Activated CD8-positive, alpha-beta T cell treated with anti-CD3 and anti-CD28 coated beads, Interleukin-2, amount 10 ng/mL, durations not matched to agents 7 days and 5 days (primary cell): ENCODE data around the gene PPFIBP2. TPM values are rescaled to one million over a fixed set of nuclear protein-coding genes. Genes with fewer than 3 reads are reported as not detected.
"Not testable (repeated sequence)": the region's sequence is repeated elsewhere in the genome, so short reads cannot be mapped to it uniquely, and the experiment has no call there.

Experiments used
- ATAC-seq: fragments of 150-1000 bp; cut with Tn5 transposase; one replicate; pipeline ENCODE4 v1.10.0; 2021; ENCODE audit warnings: moderate library complexity
- CTCF ChIA-PET: fragments of 350-600 bp; sonication (Branson Sonifier 250); formaldehyde crosslinking; loops from one replicate; lab custom pipeline; 2021; ENCODE audit warnings: antibody characterized with exemption; lab: Charles Lee
- POLR2A ChIA-PET: fragments of 350-600 bp; sonication (Branson Sonifier 250); formaldehyde crosslinking; loops from one replicate; lab custom pipeline; 2021; ENCODE audit warnings: antibody characterized with exemption; lab: Charles Lee
- DNase-seq: peaks from one replicate; pipeline ENCODE4 v3.0.0-alpha.2; 2020
- H3K27ac Mint-ChIP-seq: one replicate; pipeline ENCODE4 v1.8.0; 2021; ENCODE audit warnings: mild to moderate bottlenecking, mixed read lengths
- H3K27me3 Mint-ChIP-seq: one replicate; pipeline ENCODE4 v1.8.0; 2021; ENCODE audit warnings: low read depth, mixed read lengths
- H3K36me3 Mint-ChIP-seq: one replicate; pipeline ENCODE4 v1.8.0; 2021; ENCODE audit warnings: low read depth, mixed read lengths
- H3K4me1 Mint-ChIP-seq: one replicate; pipeline ENCODE4 v1.8.0; 2021; ENCODE audit warnings: low read depth, mixed read lengths
- H3K4me3 Mint-ChIP-seq: one replicate; pipeline ENCODE4 v1.8.0; 2021; ENCODE audit warnings: mild to moderate bottlenecking, mixed read lengths
- H3K9me3 Mint-ChIP-seq: one replicate; pipeline ENCODE4 v1.8.0; 2022; ENCODE audit warnings: mixed read lengths; ENCODE audit not compliant: insufficient read depth
- total RNA-seq, 2 experiments: library from RNA; stranded (reverse); gene quantifications; one replicate each; pipeline ENCODE4 v1.2.3, GENCODE V29; 2021

The PPFIBP2 gene
- total RNA-seq, 2 experiments from 2014 or later, result 11.2 to 12.1 TPM

DNA sequence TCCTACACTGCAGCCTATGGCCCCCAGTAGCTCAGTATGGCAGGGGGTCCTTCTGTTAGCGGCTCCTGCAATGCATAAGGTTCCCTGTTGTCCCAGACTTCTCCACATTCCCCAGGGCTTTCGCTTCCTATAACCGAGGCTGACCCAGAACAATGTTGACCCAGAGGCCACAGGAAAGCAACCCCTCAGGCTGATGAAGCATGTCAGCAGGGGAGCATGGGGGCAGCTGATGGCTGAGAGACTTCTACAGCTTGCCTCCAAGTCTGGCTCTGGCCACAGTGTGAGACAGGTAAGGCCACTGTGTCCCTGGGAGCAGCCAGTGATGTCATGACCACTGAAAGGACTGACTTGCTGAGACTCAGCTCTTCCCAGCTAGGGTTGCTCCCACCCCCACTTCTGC, 12.5 kb upstream of the PPFIBP2 start:
- H3K27ac Mint-ChIP-seq, result no peak overlapping the region
- ChIA-PET CTCF (no interaction called here), POLR2A (no interaction called here)
- H3K27me3 Mint-ChIP-seq, result peaks cover 3% of the 10 kb centered on the region
- H3K4me3 Mint-ChIP-seq, result no peak overlapping the region
- H3K9me3 Mint-ChIP-seq, result no peaks in the 10 kb centered on the region
- ATAC-seq (no peak), DNase-seq (no peak)
- peaks cover 2% of the 10 kb centered on the region for H3K4me1 Mint-ChIP-seq
- no peaks in the 10 kb centered on the region for H3K36me3 Mint-ChIP-seq

DNA sequence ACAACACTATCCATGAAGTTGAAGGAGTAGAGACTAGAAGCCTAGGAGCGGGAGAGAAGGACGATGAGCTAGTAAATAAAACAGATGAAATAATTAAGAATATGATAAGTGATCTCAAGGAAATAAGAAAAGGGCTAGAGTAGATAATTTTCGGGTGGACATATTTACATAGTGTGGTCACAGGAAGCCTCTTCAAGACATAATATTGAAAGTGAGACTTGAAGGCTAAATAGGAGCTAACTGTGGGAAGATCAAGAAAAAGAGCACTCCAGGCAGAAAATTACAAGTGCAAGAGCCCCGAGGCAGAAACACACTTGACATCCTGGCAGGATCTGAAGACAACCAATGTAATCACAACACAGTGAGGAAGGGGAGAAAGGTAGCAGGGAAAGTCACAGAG, 11.9 kb upstream of the PPFIBP2 start:
- POLR2A ChIA-PET, result no interaction called here
- ATAC-seq, result no peak
- H3K9me3 Mint-ChIP-seq, result no peaks in the 10 kb centered on the region
- no peak for DNase-seq
- CTCF ChIA-PET, result no interaction called here
- H3K27ac Mint-ChIP-seq, result no peak overlapping the region
- H3K4me1 Mint-ChIP-seq, result no peaks in the 10 kb centered on the region
- no peaks in the 10 kb centered on the region for H3K36me3 Mint-ChIP-seq
- H3K27me3 Mint-ChIP-seq, result peaks cover 6% of the 10 kb centered on the region
- H3K4me3 Mint-ChIP-seq, result no peak overlapping the region

DNA sequence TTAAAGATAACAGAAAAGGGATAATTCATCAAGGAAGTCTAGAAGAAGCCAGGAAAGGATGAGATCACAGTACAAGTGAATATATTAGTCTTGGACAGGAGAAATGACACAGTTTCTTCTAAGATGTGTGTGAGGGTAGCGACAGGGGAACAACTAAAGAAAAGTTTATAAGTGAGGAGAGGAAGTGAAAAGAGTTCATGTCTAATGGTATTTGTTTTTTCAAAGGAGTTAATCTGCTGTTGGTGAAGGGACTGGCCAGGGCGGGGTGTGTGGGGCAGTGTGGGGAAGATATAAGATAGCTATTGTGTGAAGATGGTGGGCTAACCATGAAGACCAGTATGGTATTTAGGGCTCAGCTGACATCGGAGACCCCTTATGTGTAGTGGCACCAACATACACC, 7.6 kb upstream of the PPFIBP2 start:
- H3K4me3 Mint-ChIP-seq, result no peak overlapping the region
- H3K27ac Mint-ChIP-seq, result no peak overlapping the region
- H3K36me3 Mint-ChIP-seq, result no peaks in the 10 kb centered on the region
- H3K9me3 Mint-ChIP-seq, result no peaks in the 10 kb centered on the region
- CTCF ChIA-PET, result no interaction called here
- DNase-seq, result no peak
- peaks cover 2% of the 10 kb centered on the region for H3K4me1 Mint-ChIP-seq
- peaks cover 4% of the 10 kb centered on the region for H3K27me3 Mint-ChIP-seq
- no peak for ATAC-seq
- POLR2A ChIA-PET, result no interaction called here

DNA sequence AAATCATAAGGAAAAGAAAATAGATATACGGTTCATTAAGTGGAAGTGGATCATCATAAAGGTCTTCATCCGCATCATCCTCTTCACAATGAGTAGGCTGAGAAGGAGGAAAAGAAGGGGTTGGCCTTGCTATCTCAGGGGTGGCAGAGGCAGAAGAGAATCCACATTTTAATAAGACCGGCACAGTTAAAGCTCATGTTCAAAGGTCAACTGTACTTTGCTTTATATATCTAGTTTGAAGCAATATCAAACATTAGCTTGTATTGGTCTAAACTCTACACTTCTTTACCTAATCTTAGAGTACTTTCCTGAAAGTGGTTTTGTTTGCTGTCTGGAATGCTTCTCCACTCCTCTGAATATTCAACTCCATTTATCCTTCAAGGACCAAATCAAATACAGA, 5.7 kb upstream of the PPFIBP2 start:
- Mint-ChIP-seq H3K9me3 (no peaks in the 10 kb centered on the region), H3K36me3 (no peaks in the 10 kb centered on the region), H3K27me3 (peaks cover 4% of the 10 kb centered on the region), H3K4me1 (peaks cover 19% of the 10 kb centered on the region), H3K27ac (no peak overlapping the region), H3K4me3 (no peak overlapping the region)
- no peak for DNase-seq
- ChIA-PET CTCF (interaction anchor here (1.6 kb wide), 1 partner anchor 158 kb away, joined by 6 read pairs; no protein-coding TSS in a partner anchor), POLR2A (no interaction called here)
- ATAC-seq, result no peak

DNA sequence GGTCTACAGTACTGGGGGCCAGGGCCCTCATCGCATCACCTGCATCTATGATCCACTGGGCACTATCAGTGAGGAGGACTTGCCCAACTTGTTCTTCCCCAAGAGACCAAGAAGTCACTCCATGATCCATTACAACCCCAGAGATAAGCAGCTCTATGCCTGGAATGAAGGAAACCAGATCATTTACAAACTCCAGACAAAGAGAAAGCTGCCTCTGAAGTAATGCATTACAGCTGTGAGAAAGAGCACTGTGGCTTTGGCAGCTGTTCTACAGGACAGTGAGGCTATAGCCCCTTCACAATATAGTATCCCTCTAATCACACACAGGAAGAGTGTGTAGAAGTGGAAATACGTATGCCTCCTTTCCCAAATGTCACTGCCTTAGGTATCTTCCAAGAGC, 3.8 kb upstream of the PPFIBP2 start:
- no peak for ATAC-seq
- peaks cover 9% of the 10 kb centered on the region for H3K27me3 Mint-ChIP-seq
- POLR2A ChIA-PET, result interaction anchor here (0.6 kb wide), 1 partner anchor 77 kb away, joined by 3 read pairs; no protein-coding TSS in a partner anchor
- peaks cover 29% of the 10 kb centered on the region for H3K4me1 Mint-ChIP-seq
- DNase-seq, result no peak
- no peaks in the 10 kb centered on the region for H3K36me3 Mint-ChIP-seq
- CTCF ChIA-PET, result interaction anchor here (2.0 kb wide), 1 partner anchor 185 kb away, joined by 6 read pairs; no protein-coding TSS in a partner anchor
- no peak overlapping the region for H3K27ac Mint-ChIP-seq
- no peak overlapping the region for H3K4me3 Mint-ChIP-seq
- H3K9me3 Mint-ChIP-seq, result no peaks in the 10 kb centered on the region

DNA sequence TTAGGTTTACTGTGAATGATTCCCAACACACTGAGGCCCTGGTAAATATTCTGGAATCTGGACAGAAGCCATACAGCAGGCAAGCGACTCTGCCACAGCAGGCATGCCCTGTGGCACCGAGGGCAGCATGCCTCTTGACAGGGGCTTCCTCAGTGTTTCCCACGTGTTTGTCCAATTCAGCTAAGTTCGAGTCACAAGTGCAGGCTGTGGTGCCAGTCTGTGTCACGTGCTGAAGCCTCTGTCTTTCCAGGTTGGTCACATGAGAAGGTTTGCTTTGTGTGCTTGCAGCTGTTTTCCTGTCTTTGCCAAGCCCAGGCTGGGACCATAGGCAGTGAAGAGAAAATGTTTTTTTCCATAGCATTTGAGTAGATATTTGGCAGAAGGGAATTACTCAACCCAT, 2.4 kb upstream of the PPFIBP2 start:
- no peaks in the 10 kb centered on the region for H3K9me3 Mint-ChIP-seq
- H3K4me1 Mint-ChIP-seq, result peaks cover 40% of the 10 kb centered on the region
- no peak overlapping the region for H3K27ac Mint-ChIP-seq
- ChIA-PET POLR2A (no interaction called here), CTCF (interaction anchor here (0.6 to 3.1 kb wide), 9 partner anchors 10 to 413 kb away, joined by 3 to 27 read pairs (median 7); no protein-coding TSS in a partner anchor)
- ATAC-seq (no peak), DNase-seq (no peak)
- H3K27me3 Mint-ChIP-seq, result peaks cover 20% of the 10 kb centered on the region
- no peaks in the 10 kb centered on the region for H3K36me3 Mint-ChIP-seq
- H3K4me3 Mint-ChIP-seq, result no peak overlapping the region

DNA sequence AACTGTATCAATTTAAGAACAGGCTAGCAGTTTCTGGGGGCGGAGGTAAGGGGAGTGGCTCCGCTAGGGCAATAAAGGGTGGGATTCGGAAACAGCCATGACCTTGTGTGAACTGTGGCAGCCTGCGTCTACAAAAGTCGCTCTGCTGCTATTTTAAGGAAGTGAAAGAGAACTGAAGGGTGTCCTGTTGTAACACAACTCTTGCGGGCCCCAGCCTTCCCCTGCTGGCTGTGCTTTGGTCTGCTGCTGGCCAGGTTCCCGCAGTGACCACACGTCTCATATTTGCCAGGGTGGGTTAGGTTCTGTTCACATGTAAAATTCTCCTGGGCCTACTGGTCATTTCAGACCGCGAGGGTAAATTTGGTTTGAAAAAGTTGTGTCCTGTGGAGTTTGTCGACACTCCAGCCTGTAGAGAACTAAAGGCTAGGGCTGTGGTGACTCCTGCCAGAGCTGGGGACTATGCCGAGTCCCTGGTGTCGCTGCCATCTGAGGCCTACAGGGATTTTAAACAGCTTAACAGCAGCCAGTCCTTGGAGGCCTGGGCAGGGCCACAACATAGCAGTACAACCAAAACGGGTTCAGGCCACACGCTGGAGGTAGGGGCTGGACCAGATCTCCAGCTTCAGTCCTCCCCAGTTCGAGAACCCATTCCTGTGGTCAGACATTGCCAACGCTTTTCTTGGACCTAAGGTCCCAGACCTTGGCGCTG, 1.1 kb upstream of the PPFIBP2 start:
- ChIA-PET CTCF (interaction anchor here (0.5 to 3.1 kb wide), 24 partner anchors 8 to 766 kb away, joined by 3 to 27 read pairs (median 5); partner anchors contain the start of gene EIF3F), POLR2A (interaction anchor here (1.0 kb wide), 1 partner anchor 154 kb away, joined by 3 read pairs; no protein-coding TSS in a partner anchor)
- Mint-ChIP-seq H3K9me3 (no peaks in the 10 kb centered on the region), H3K27me3 (peaks cover 19% of the 10 kb centered on the region), H3K4me1 (peaks cover 46% of the 10 kb centered on the region), H3K36me3 (no peaks in the 10 kb centered on the region), H3K4me3 (peak overlapping the region; percentile 84), H3K27ac (peak overlapping the region; percentile 80)
- DNase-seq (peak; percentile 38), ATAC-seq (peak; percentile 19)

DNA sequence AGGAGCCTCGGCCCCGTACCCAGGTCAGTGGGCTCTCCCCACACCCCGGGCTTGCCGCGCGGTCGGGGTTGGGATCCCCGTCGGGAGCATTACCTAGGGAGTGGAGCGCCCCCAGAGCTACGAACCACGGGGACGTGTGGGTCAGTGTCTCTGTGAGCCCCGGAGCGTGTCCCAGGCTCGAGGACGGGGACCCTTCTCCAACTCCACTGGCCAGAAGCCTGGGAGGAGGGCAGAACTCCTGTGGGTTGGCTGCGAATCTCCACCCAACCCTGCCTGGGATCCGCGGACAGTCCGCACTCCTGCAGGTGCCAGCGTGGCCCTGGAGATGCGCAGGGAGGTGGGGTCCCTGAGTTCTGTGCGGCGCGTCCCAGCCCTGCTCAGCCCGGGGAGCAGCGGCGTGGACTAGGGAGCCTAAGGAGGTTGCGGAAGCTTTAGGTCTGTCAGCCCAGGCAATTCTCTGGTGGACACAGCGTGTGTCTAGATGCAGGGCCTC, 346 bp downstream of the PPFIBP2 start:
- CTCF ChIA-PET, result interaction anchor here (0.6 to 3.1 kb wide), 18 partner anchors 7 to 473 kb away, joined by 3 to 27 read pairs (median 4); partner anchors contain the start of gene EIF3F
- DNase-seq, result no peak
- H3K27ac Mint-ChIP-seq, result no peak overlapping the region
- ATAC-seq, result peak; percentile 22
- H3K36me3 Mint-ChIP-seq, result no peaks in the 10 kb centered on the region
- H3K4me3 Mint-ChIP-seq, result peak overlapping the region; percentile 84
- peaks cover 19% of the 10 kb centered on the region for H3K27me3 Mint-ChIP-seq
- H3K4me1 Mint-ChIP-seq, result peaks cover 46% of the 10 kb centered on the region
- no peaks in the 10 kb centered on the region for H3K9me3 Mint-ChIP-seq
- POLR2A ChIA-PET, result interaction anchor here (1.0 kb wide), 1 partner anchor 153 kb away, joined by 3 read pairs; no protein-coding TSS in a partner anchor

DNA sequence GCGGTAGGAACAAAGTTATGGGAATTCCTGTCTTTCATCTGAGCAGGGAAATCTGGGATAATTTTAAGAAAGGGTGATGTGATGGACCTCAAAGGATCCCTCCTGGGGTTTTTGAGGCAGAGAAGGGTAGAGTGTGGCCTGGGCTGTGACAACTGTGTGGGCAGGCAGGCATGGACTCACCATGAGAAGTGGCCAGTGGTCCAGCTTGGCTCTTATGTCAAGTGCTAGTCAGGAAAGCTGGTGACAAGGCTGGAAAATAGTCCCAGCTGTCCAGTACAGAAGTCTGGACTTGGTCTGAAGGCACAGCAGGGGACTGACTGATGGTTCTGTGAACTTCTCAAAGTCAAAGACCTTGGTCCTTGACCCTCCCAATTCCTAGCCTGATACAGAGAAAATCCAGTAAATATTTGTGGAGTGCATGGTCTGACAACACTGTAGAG, 1.7 kb downstream of the PPFIBP2 start:
- ChIA-PET POLR2A (no interaction called here), CTCF (interaction anchor here (0.9 to 2.1 kb wide), 2 partner anchors 9 to 150 kb away, joined by 3 to 7 read pairs; no protein-coding TSS in a partner anchor)
- DNase-seq, result no peak
- no peak overlapping the region for H3K27ac Mint-ChIP-seq
- peaks cover 19% of the 10 kb centered on the region for H3K27me3 Mint-ChIP-seq
- no peak for ATAC-seq
- H3K4me3 Mint-ChIP-seq, result peak overlapping the region; percentile 13
- H3K9me3 Mint-ChIP-seq, result no peaks in the 10 kb centered on the region
- no peaks in the 10 kb centered on the region for H3K36me3 Mint-ChIP-seq
- peaks cover 46% of the 10 kb centered on the region for H3K4me1 Mint-ChIP-seq

DNA sequence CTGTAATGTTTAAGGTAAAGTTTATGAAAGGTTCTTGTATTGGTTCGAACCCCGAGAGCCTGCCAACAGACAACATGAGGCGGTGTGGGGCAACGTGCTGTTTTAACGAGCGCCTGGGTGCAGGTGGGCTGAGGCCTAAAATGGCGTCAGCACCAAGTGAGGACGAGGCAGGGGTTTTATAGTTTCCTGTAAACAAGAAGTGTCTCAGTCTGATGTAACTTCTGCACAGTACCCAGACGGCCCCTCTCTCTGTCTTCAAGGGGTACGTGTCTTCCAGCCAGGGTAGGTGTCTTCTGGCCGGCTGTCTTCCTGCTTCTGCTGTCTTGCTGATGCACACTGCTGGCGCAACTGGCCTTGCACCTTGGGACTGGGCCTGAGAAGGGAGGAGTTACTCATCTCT, 2.7 kb downstream of the PPFIBP2 start:
- Mint-ChIP-seq H3K4me3 (no peak overlapping the region), H3K27me3 (peaks cover 19% of the 10 kb centered on the region), H3K4me1 (peaks cover 42% of the 10 kb centered on the region), H3K9me3 (no peaks in the 10 kb centered on the region), H3K27ac (peak overlapping the region; percentile 48), H3K36me3 (no peaks in the 10 kb centered on the region)
- DNase-seq (no peak), ATAC-seq (no peak)
- CTCF ChIA-PET, result no interaction called here
- POLR2A ChIA-PET, result no interaction called here

DNA sequence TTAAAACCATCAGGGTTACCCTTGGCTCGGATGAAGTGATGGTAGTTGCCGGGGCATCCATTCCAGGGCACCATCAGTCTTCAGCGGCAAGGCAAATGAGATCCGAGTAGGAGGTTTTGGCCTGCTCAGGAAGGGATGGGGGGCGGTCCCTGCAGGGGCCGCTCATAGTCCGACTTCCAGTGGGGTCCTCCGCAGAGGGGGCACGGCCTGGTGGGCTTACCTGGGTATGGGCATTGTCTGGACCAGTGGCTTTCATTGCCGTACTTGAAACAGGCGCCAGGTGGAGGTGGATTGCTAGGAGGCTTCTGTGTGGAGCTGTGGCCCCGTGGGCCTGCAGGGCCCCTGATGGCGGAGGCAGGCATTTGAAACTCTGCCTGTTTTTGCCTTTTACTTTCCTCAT, 3.9 kb downstream of the PPFIBP2 start:
- CTCF ChIA-PET, H3K27ac Mint-ChIP-seq, DNase-seq, ATAC-seq, H3K36me3 Mint-ChIP-seq, POLR2A ChIA-PET, H3K9me3 Mint-ChIP-seq, H3K4me3 Mint-ChIP-seq: not testable (repeated sequence)
- Mint-ChIP-seq H3K4me1 (peaks cover 30% of the 10 kb centered on the region), H3K27me3 (peaks cover 19% of the 10 kb centered on the region)
